SK-N-SH (cell line): Measurements from ENCODE around the gene PHC3. TPM values are rescaled to one million over a fixed set of nuclear protein-coding genes. Genes with fewer than 3 reads are reported as not detected.

Source experiments
- CTCF ChIA-PET: fragments of 300-600, 350-600 bp; formaldehyde crosslinking; extraction: SDS; loops from one replicate; lab custom pipeline; 2021; lab: Yijun Ruan, JAX
- POLR2A ChIA-PET: fragments of 350-600 bp; sonication (Branson Sonifier 250); formaldehyde crosslinking; extraction: SDS; loops from one replicate; lab custom pipeline; 2020; ENCODE audit warnings: antibody characterized with exemption, inconsistent platforms; lab: Yijun Ruan, JAX
- DNase-seq: peaks from one replicate; pipeline ENCODE4 v3.0.0; 2012
- H2AFZ ChIP-seq: fragments of 200-600 bp; sonication (generic); 2 replicates; pipeline ENCODE4 v1.8.1; 2016; ENCODE audit warnings: antibody characterized with exemption, mild to moderate bottlenecking, low read depth
- H3F3A ChIP-seq: fragments of 200-600 bp; sonication (generic); replicated peaks from 2 replicates; pipeline ENCODE3; 2016; ENCODE audit warnings: antibody characterized with exemption, mild to moderate bottlenecking; ENCODE audit not compliant: insufficient read depth
- H3K27ac ChIP-seq, 2 experiments: fragments of 200-500 bp in 1 of 2; fragments of 200-600 bp in 1 of 2; sonication (Bioruptor generic) in 1 of 2; sonication (generic), shearing (Covaris generic) in 1 of 2; 2 replicates each; pipeline versions ENCODE4 v1.5.1 to v1.6.1; 2014 to 2016; ENCODE audit warnings: low read depth in 2 of 2, inconsistent platforms in 1 of 2, low read length in 1 of 2, mild to moderate bottlenecking in 1 of 2, mixed read lengths in 1 of 2
- H3K27me3 ChIP-seq: fragments of 200-600 bp; sonication (generic), shearing (Covaris generic); 2 replicates; pipeline ENCODE4 v1.6.1; 2016; ENCODE audit warnings: mixed run types; ENCODE audit not compliant: insufficient read depth
- H3K36me3 ChIP-seq, 2 experiments: fragments of 200-500 bp in 1 of 2; fragments of 200-600 bp in 1 of 2; sonication (Bioruptor generic) in 1 of 2; sonication (generic) in 1 of 2; replicated peaks in 1 of 2; 2 replicates each; pipeline versions ENCODE3 to v1.5.1; 2014 to 2016; ENCODE audit warnings: low read length in 1 of 2, mild to moderate bottlenecking in 1 of 2; ENCODE audit not compliant: insufficient read depth in 2 of 2, control insufficient read depth in 1 of 2
- H3K4me1 ChIP-seq, 2 experiments: fragments of 200-500 bp in 1 of 2; fragments of 200-600 bp in 1 of 2; sonication (Bioruptor generic) in 1 of 2; sonication (generic), shearing (Covaris generic) in 1 of 2; 2 replicates each; pipeline versions ENCODE4 v1.5.1 to v1.6.1; 2014 to 2016; ENCODE audit warnings: low read depth in 1 of 2, low read length in 1 of 2, mixed run types in 1 of 2; ENCODE audit not compliant: insufficient read depth in 2 of 2, control insufficient read depth in 1 of 2
- H3K4me2 ChIP-seq: fragments of 200-600 bp; sonication (generic), shearing (Covaris generic); 2 replicates; pipeline ENCODE4 v1.6.1; 2017; ENCODE audit warnings: mixed run types
- H3K4me3 ChIP-seq, 2 experiments: fragments of 200-500 bp in 1 of 2; fragments of 200-600 bp in 1 of 2; sonication (Bioruptor generic) in 1 of 2; sonication (generic), shearing (Covaris generic) in 1 of 2; 2 replicates each; pipeline versions ENCODE4 v1.5.1 to v1.8.1; 2014 to 2016; ENCODE audit warnings: low read depth in 2 of 2, inconsistent platforms in 1 of 2, low read length in 1 of 2, mild to moderate bottlenecking in 1 of 2, mixed read lengths in 1 of 2, moderate library complexity in 1 of 2
- H3K79me2 ChIP-seq: fragments of 200-600 bp; sonication (generic); 2 replicates; pipeline ENCODE4 v1.8.1; 2017; ENCODE audit warnings: mild to moderate bottlenecking; ENCODE audit not compliant: insufficient read depth
- H3K9ac ChIP-seq: fragments of 200-600 bp; sonication (generic); 2 replicates; pipeline ENCODE4 v1.6.1; 2017; ENCODE audit warnings: mixed run types
- H3K9me2 ChIP-seq: fragments of 200-600 bp; sonication (generic); 2 replicates; pipeline ENCODE4 v1.6.1; 2017; ENCODE audit warnings: mixed run types
- H3K9me3 ChIP-seq: fragments of 200-600 bp; sonication (generic); 2 replicates; pipeline ENCODE4 v1.6.1; 2017; ENCODE audit warnings: mixed run types, mild to moderate bottlenecking, moderate library complexity
- H4K20me1 ChIP-seq: fragments of 200-600 bp; sonication (generic); 2 replicates; pipeline ENCODE4 v1.6.1; 2017; ENCODE audit warnings: mild to moderate bottlenecking, mixed run types; ENCODE audit not compliant: insufficient read depth
- EZH2phosphoT487 ChIP-seq: fragments of 200-600 bp; sonication (generic); IDR thresholded peaks from 2 replicates; pipeline ENCODE4 v1.6.1; 2017; ENCODE audit warnings: low read depth, mixed run types, mild to moderate bottlenecking, antibody characterized with exemption, moderate library complexity, borderline replicate concordance
- FOSL2 ChIP-seq: IDR thresholded peaks from 2 replicates; pipeline ENCODE4 v1.4.0; 2012; ENCODE audit warnings: low read depth, mild to moderate bottlenecking, moderate library complexity, borderline replicate concordance
- FOXJ3 ChIP-seq: sonication (generic); formaldehyde crosslinking; IDR thresholded peaks from 2 replicates; pipeline ENCODE4 v1.5.1; 2020; ENCODE audit warnings: mild to moderate bottlenecking, missing genetic modification reagents
- GABPA ChIP-seq: IDR thresholded peaks from 2 replicates; pipeline ENCODE4 v1.4.0; 2012; ENCODE audit warnings: low read depth, mild to moderate bottlenecking
- MXI1 ChIP-seq: IDR thresholded peaks from 2 replicates; pipeline ENCODE4 v1.6.1; 2012; ENCODE audit warnings: mild to moderate bottlenecking, low read depth, low read length, improper control_type of control experiment
- NFIC ChIP-seq: IDR thresholded peaks from 2 replicates; pipeline ENCODE4 v1.4.0; 2012; ENCODE audit warnings: borderline replicate concordance
- NRF1 ChIP-seq: IDR thresholded peaks from 2 replicates; pipeline ENCODE4 v1.6.1; 2012; ENCODE audit warnings: low read depth, mild to moderate bottlenecking, low read length
- RAD21 ChIP-seq: IDR thresholded peaks from 2 replicates; pipeline ENCODE4 v1.6.1; 2012; ENCODE audit warnings: mild to moderate bottlenecking, low read length
- RFX5 ChIP-seq: IDR thresholded peaks from 2 replicates; pipeline ENCODE4 v1.6.1; 2012; ENCODE audit warnings: mild to moderate bottlenecking, improper control_type of control experiment, low read length
- RXRA ChIP-seq: IDR thresholded peaks from 2 replicates; pipeline ENCODE4 v1.4.0; 2012; ENCODE audit warnings: low read depth, mild to moderate bottlenecking, borderline replicate concordance
- SIN3A ChIP-seq: IDR thresholded peaks from 2 replicates; pipeline ENCODE4 v1.6.1; 2012; ENCODE audit warnings: low read depth, mild to moderate bottlenecking, low read length, moderate library complexity, borderline replicate concordance
- SMC3 ChIP-seq: IDR thresholded peaks from 2 replicates; pipeline ENCODE4 v1.6.1; 2012; ENCODE audit warnings: low read depth, low read length, improper control_type of control experiment
- TAF1 ChIP-seq: IDR thresholded peaks from 2 replicates; pipeline ENCODE4 v1.6.1; 2012; ENCODE audit warnings: low read depth, mild to moderate bottlenecking, low read length, moderate library complexity, borderline replicate concordance
- TCF12 ChIP-seq: IDR thresholded peaks from 2 replicates; pipeline ENCODE4 v1.4.0; 2012
- TEAD4 ChIP-seq: IDR thresholded peaks from 2 replicates; pipeline ENCODE4 v1.4.0; 2012; ENCODE audit warnings: mild to moderate bottlenecking, borderline replicate concordance; ENCODE audit not compliant: insufficient read depth
- YY1 ChIP-seq: IDR thresholded peaks from 2 replicates; pipeline ENCODE4 v1.4.0; 2012; ENCODE audit warnings: low read depth, mild to moderate bottlenecking
- WGBS: methylation state at CpG from one replicate; pipeline ENCODE4 v1.1.6; 2017; ENCODE audit warnings: low lambda C conversion rate; 5-methylcytosine and 5-hydroxymethylcytosine counted together
- polyA plus RNA-seq, 3 experiments: library from polyadenylated mRNA; depleted of rRNA; stranded (reverse); fragments of >200 nt; gene quantifications; 2 replicates each; pipeline ENCODE4 v1.2.3, GENCODE V29; 2012
- TF ChIP-seq, protein P1 (sequence below): IDR thresholded peaks from 2 replicates; pipeline ENCODE4 v1.6.1; 2012; ENCODE audit warnings: mild to moderate bottlenecking, low read depth, low read length, moderate library complexity
- TF ChIP-seq, protein P2 (sequence below): IDR thresholded peaks from 2 replicates; pipeline ENCODE4 v1.4.0; 2012; ENCODE audit warnings: low read depth, borderline replicate concordance
- TF ChIP-seq, protein P3 (sequence below): IDR thresholded peaks from 2 replicates; pipeline ENCODE4; 2012

The PHC3 gene
- polyA plus RNA-seq, 1 of the 3 experiments (the other 2 are of a cell fraction): 9.2 TPM

DNA sequence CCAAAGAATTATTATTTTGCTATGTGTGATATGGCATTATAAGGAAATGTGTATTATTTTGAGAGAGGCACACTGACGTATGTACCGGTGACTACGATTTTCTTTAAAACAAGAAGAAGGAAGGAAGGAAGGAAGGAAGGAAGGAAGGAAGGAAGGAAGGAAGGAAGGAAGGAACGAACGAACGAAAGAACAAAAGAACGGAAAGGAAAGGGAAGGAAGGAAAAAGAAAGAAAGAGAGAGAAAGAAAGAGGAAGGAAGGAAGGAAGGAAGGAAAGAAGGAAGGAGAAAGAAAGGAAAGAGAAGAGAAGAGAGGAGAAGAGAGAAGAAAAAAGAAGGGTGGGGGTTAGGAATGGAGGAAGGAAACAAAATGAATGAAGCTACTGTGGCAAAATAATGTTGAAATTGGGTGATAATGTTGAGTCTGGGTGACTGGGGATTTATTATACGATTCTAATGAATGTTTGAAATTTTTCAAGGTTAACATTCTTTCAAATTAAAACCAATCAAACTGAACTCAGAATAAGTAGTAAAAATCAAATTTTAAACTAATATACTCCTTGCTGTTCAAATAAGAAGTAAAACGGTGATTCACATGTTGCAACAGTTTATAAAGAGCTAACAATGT lies 70.3 kb downstream of the PHC3 start:
- Histone ChIP-seq H3K4me2 (no peak overlapping the region), H3F3A (peaks cover 16% of the 10 kb centered on the region), H3K9ac (no peak overlapping the region), H2AFZ (no peak overlapping the region), H3K36me3 (peaks cover 59 to 78% of the 10 kb centered on the region in 2 experiments), H3K4me3 (no peak overlapping the region), H3K79me2 (no peaks in the 10 kb centered on the region), H3K9me3 (no peaks in the 10 kb centered on the region), H3K9me2 (no peaks in the 10 kb centered on the region), H3K27ac (no peak overlapping the region), H3K27me3 (no peaks in the 10 kb centered on the region), H3K4me1 (peaks cover 0 to 10% of the 10 kb centered on the region in 2 experiments; a peak in 1 of 4 replicates), H4K20me1 (no peaks in the 10 kb centered on the region)
- CTCF ChIA-PET: interaction anchor here (1.0 kb wide), 1 partner anchor 13 kb away, joined by 4 read pairs; no protein-coding TSS in a partner anchor
- no peak for DNase-seq
- no peak for TF ChIP-seq NRF1
- no peak for TF ChIP-seq TCF12
- TF ChIP-seq FOXJ3 (CRISPR knock-in tag): no peak
- no peak for TF ChIP-seq SMC3
- no peak for TF ChIP-seq SIN3A
- no peak for TF ChIP-seq RAD21
- TF ChIP-seq TEAD4: no peak
- no peak for TF ChIP-seq GABPA
- TF ChIP-seq EZH2phosphoT487: no peak
- TF ChIP-seq, protein P1, sequence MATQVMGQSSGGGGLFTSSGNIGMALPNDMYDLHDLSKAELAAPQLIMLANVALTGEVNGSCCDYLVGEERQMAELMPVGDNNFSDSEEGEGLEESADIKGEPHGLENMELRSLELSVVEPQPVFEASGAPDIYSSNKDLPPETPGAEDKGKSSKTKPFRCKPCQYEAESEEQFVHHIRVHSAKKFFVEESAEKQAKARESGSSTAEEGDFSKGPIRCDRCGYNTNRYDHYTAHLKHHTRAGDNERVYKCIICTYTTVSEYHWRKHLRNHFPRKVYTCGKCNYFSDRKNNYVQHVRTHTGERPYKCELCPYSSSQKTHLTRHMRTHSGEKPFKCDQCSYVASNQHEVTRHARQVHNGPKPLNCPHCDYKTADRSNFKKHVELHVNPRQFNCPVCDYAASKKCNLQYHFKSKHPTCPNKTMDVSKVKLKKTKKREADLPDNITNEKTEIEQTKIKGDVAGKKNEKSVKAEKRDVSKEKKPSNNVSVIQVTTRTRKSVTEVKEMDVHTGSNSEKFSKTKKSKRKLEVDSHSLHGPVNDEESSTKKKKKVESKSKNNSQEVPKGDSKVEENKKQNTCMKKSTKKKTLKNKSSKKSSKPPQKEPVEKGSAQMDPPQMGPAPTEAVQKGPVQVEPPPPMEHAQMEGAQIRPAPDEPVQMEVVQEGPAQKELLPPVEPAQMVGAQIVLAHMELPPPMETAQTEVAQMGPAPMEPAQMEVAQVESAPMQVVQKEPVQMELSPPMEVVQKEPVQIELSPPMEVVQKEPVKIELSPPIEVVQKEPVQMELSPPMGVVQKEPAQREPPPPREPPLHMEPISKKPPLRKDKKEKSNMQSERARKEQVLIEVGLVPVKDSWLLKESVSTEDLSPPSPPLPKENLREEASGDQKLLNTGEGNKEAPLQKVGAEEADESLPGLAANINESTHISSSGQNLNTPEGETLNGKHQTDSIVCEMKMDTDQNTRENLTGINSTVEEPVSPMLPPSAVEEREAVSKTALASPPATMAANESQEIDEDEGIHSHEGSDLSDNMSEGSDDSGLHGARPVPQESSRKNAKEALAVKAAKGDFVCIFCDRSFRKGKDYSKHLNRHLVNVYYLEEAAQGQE: no peak
- TF ChIP-seq TAF1: no peak
- TF ChIP-seq, protein P2, sequence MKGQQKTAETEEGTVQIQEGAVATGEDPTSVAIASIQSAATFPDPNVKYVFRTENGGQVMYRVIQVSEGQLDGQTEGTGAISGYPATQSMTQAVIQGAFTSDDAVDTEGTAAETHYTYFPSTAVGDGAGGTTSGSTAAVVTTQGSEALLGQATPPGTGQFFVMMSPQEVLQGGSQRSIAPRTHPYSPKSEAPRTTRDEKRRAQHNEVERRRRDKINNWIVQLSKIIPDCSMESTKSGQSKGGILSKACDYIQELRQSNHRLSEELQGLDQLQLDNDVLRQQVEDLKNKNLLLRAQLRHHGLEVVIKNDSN: no peak
- no peak for TF ChIP-seq YY1
- TF ChIP-seq RFX5: no peak
- TF ChIP-seq NFIC: no peak
- no peak for TF ChIP-seq MXI1
- no peak for TF ChIP-seq RXRA
- TF ChIP-seq, protein P3, sequence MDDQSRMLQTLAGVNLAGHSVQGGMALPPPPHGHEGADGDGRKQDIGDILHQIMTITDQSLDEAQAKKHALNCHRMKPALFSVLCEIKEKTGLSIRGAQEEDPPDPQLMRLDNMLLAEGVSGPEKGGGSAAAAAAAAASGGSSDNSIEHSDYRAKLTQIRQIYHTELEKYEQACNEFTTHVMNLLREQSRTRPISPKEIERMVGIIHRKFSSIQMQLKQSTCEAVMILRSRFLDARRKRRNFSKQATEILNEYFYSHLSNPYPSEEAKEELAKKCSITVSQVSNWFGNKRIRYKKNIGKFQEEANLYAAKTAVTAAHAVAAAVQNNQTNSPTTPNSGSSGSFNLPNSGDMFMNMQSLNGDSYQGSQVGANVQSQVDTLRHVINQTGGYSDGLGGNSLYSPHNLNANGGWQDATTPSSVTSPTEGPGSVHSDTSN: no peak
- TF ChIP-seq FOSL2: no peak
- POLR2A ChIA-PET: no interaction called here
- 92% methylated on average over 9 of the region's 9 CpGs for WGBS
